H9 (cell line): ENCODE measurements around the gene PRKD2. TPM values are rescaled to one million over a fixed set of nuclear protein-coding genes. Genes with fewer than 3 reads are reported as not detected.

Experiments used
- DNase-seq: peaks from one replicate; pipeline ENCODE4 v3.0.0-alpha.2; 2017
- H2AFZ ChIP-seq: one replicate; pipeline ENCODE4 v1.6.1; 2013; ENCODE audit warnings: mild to moderate bottlenecking, low read length, control low read depth, moderate library complexity
- H2AK5ac ChIP-seq: 2 replicates; pipeline ENCODE4 v1.6.1; 2013; ENCODE audit warnings: low read length, control low read depth, mixed read lengths; ENCODE audit not compliant: insufficient read length
- H2BK120ac ChIP-seq: one replicate; pipeline ENCODE4 v1.6.1; 2013; ENCODE audit warnings: low read depth, mild to moderate bottlenecking, low read length, control low read depth, inconsistent platforms; ENCODE audit not compliant: poor library complexity, severe bottlenecking
- H2BK12ac ChIP-seq: 2 replicates; pipeline ENCODE4 v1.6.1; 2013; ENCODE audit warnings: low read length, control low read depth, mixed read lengths, low read depth; ENCODE audit not compliant: insufficient read length
- H2BK15ac ChIP-seq: 2 replicates; pipeline ENCODE4 v1.6.1; 2013; ENCODE audit warnings: low read depth, low read length, control low read depth
- H2BK20ac ChIP-seq: one replicate; pipeline ENCODE4 v1.6.1; 2013; ENCODE audit warnings: low read depth, mild to moderate bottlenecking, low read length, control low read depth, inconsistent platforms; ENCODE audit not compliant: poor library complexity, severe bottlenecking
- H2BK5ac ChIP-seq: 2 replicates; pipeline ENCODE4 v1.6.1; 2013; ENCODE audit warnings: low read length, control low read depth, mixed read lengths; ENCODE audit not compliant: insufficient read length
- H3K14ac ChIP-seq: 2 replicates; pipeline ENCODE4 v1.6.1; 2013; ENCODE audit warnings: low read length, control low read depth; ENCODE audit not compliant: insufficient read depth
- H3K18ac ChIP-seq: 2 replicates; pipeline ENCODE4 v1.6.1; 2013; ENCODE audit warnings: low read depth, mild to moderate bottlenecking, mixed read lengths, low read length, control low read depth; ENCODE audit not compliant: insufficient read length
- H3K23ac ChIP-seq: 2 replicates; pipeline ENCODE4 v1.6.1; 2013; ENCODE audit warnings: low read length, control low read depth, mixed read lengths, low read depth; ENCODE audit not compliant: insufficient read length
- H3K23me2 ChIP-seq: 2 replicates; pipeline ENCODE4 v1.6.1; 2013; ENCODE audit warnings: low read depth, mild to moderate bottlenecking, mixed read lengths, low read length, control low read depth; ENCODE audit not compliant: insufficient read length, poor library complexity, severe bottlenecking
- H3K27ac ChIP-seq: 2 replicates; pipeline ENCODE4 v1.5.1; 2013; ENCODE audit warnings: low read length, control low read depth, mixed read lengths, low read depth; ENCODE audit not compliant: insufficient read length
- H3K27me3 ChIP-seq: 2 replicates; pipeline ENCODE4 v1.6.1; 2013; ENCODE audit warnings: low read length, control low read depth, inconsistent platforms; ENCODE audit not compliant: insufficient read depth
- H3K4ac ChIP-seq: 2 replicates; pipeline ENCODE4 v1.6.1; 2013; ENCODE audit warnings: low read depth, mild to moderate bottlenecking, control low read depth, inconsistent platforms, low read length, moderate library complexity
- H3K4me1 ChIP-seq: 2 replicates; pipeline ENCODE4 v1.6.1; 2013; ENCODE audit warnings: low read length, control low read depth, inconsistent platforms; ENCODE audit not compliant: insufficient read depth
- H3K4me2 ChIP-seq: 2 replicates; pipeline ENCODE4 v1.6.1; 2013; ENCODE audit warnings: low read length, control low read depth, mixed read lengths; ENCODE audit not compliant: insufficient read length, insufficient read depth
- H3K56ac ChIP-seq: 2 replicates; pipeline ENCODE4 v1.6.1; 2013; ENCODE audit warnings: low read depth, mild to moderate bottlenecking, mixed read lengths, low read length, control low read depth; ENCODE audit not compliant: insufficient read length
- H3K79me1 ChIP-seq: 2 replicates; pipeline ENCODE4 v1.6.1; 2013; ENCODE audit warnings: low read depth, mild to moderate bottlenecking, moderate library complexity, low read length, control low read depth, inconsistent platforms; ENCODE audit not compliant: insufficient read depth, poor library complexity, severe bottlenecking
- H3K79me2 ChIP-seq: 2 replicates; pipeline ENCODE4 v1.6.1; 2013; ENCODE audit warnings: low read length, control low read depth, inconsistent platforms; ENCODE audit not compliant: insufficient read depth
- H3K9ac ChIP-seq: 2 replicates; pipeline ENCODE4 v1.6.1; 2013; ENCODE audit warnings: low read length, control low read depth, mixed read lengths; ENCODE audit not compliant: insufficient read length; ENCODE audit errors: extremely low read depth
- H3K9me3 ChIP-seq: one replicate; pipeline ENCODE4 v1.6.1; 2013; ENCODE audit warnings: low read depth, low read length, inconsistent platforms; ENCODE audit not compliant: control insufficient read depth
- H3T11ph ChIP-seq: one replicate; pipeline ENCODE4 v1.6.1; 2013; ENCODE audit warnings: mild to moderate bottlenecking, low read length, control low read depth, inconsistent platforms
- H4K20me1 ChIP-seq: one replicate; pipeline ENCODE4 v1.6.1; 2013; ENCODE audit not compliant: control insufficient read depth, insufficient read length, insufficient read depth
- H4K5ac ChIP-seq: 2 replicates; pipeline ENCODE4 v1.6.1; 2013; ENCODE audit warnings: low read depth, mild to moderate bottlenecking, mixed read lengths, low read length, control low read depth; ENCODE audit not compliant: insufficient read length
- H4K8ac ChIP-seq: replicated peaks from 2 replicates; pipeline ENCODE4 v1.6.1; 2013; ENCODE audit warnings: low read length, control low read depth, mixed read lengths, low read depth; ENCODE audit not compliant: insufficient read length
- H4K91ac ChIP-seq: 2 replicates; pipeline ENCODE4 v1.6.1; 2013; ENCODE audit warnings: low read depth, mild to moderate bottlenecking, moderate library complexity, mixed read lengths, low read length, control low read depth; ENCODE audit not compliant: insufficient read length
- H3K27ac Mint-ChIP-seq, 3 experiments: 2 replicates in 2 of 3; 3 replicates in 1 of 3; pipeline ENCODE4 v1.8.0; 2020 to 2021; ENCODE audit warnings: mixed read lengths in 3 of 3, mild to moderate bottlenecking in 1 of 3, moderate library complexity in 1 of 3
- H3K27me3 Mint-ChIP-seq: 2 replicates; pipeline ENCODE4 v1.8.0; 2021; ENCODE audit warnings: low read depth, mild to moderate bottlenecking, moderate library complexity, mixed read lengths
- H3K36me3 Mint-ChIP-seq, 3 experiments: 2 replicates in 2 of 3; 3 replicates in 1 of 3; pipeline ENCODE4 v1.8.0; 2020 to 2021; ENCODE audit warnings: low read depth in 3 of 3, mixed read lengths in 3 of 3; ENCODE audit not compliant: insufficient read depth in 1 of 3
- H3K4me1 Mint-ChIP-seq, 2 experiments: 2 replicates each; pipeline ENCODE4 v1.8.0; 2020; ENCODE audit warnings: mixed read lengths in 2 of 2
- H3K4me3 Mint-ChIP-seq, 2 experiments: 2 replicates in 1 of 2; 3 replicates in 1 of 2; pipeline ENCODE4 v1.8.0; 2020 to 2021; ENCODE audit warnings: mild to moderate bottlenecking in 2 of 2, mixed read lengths in 2 of 2, moderate library complexity in 1 of 2
- H3K9me3 Mint-ChIP-seq, 2 experiments: 2 replicates in 1 of 2; 3 replicates in 1 of 2; pipeline ENCODE4 v1.8.0; 2020; ENCODE audit warnings: mild to moderate bottlenecking in 2 of 2, mixed read lengths in 2 of 2, moderate library complexity in 1 of 2
- CTCF ChIP-seq: fragments of 200-600 bp; sonication (generic); conservative IDR thresholded peaks from 3 replicates; pipeline ENCODE4 v1.8.0; 2021; ENCODE audit warnings: antibody characterized with exemption, mild to moderate bottlenecking
- WGBS: extraction: QIAGEN DNeasy Blood & Tissue Kit; methylation state at CpG from one replicate; pipeline ENCODE4 v1.1.7; 2013; ENCODE audit warnings: missing lambda C conversion rate, low lambda C conversion rate, mixed read lengths; ENCODE audit not compliant: insufficient read length; ENCODE audit errors: extremely low coverage; 5-methylcytosine and 5-hydroxymethylcytosine counted together
- total RNA-seq: library from RNA; stranded (reverse); gene quantifications from 2 replicates; pipeline ENCODE4 v1.2.1, GENCODE V29; 2021

Gene PRKD2
- total RNA-seq, 1 experiment from 2014 or later, result 60.7 TPM

- no peak within 1 kb of the TSS for H2BK120ac ChIP-seq
- H3K23ac ChIP-seq, result no peak within 1 kb of the TSS
- H3K9ac ChIP-seq, result no peak within 1 kb of the TSS
- no peak within 1 kb of the TSS for H3K14ac ChIP-seq
- Mint-ChIP-seq H3K9me3 (no peaks in the 10 kb centered on the region; a peak in 1 of 5 replicates), H3K4me1 (peaks cover 19 to 22% of the 10 kb centered on the region in 2 experiments), H3K4me3 (peak within 1 kb of the TSS; percentile 48 to 83), H3K27ac (peak within 1 kb of the TSS in 2 of 3 experiments; percentile 72 to 89; a peak in 4 of 7 replicates), H3K27me3 (peaks cover 45% of the 10 kb centered on the region), H3K36me3 (no peaks in the 10 kb centered on the region)
- no peak within 1 kb of the TSS for H2BK5ac ChIP-seq
- no peaks in the 10 kb centered on the region; the same call in 1 of the 2 replicates for H3K27me3 ChIP-seq
- no peaks in the 10 kb centered on the region for H4K20me1 ChIP-seq
- no peak within 1 kb of the TSS for H2BK20ac ChIP-seq
- no peak within 1 kb of the TSS for H4K5ac ChIP-seq
- H3K27ac ChIP-seq, result no peak within 1 kb of the TSS
- no peak within 1 kb of the TSS for H2BK15ac ChIP-seq
- no peak within 1 kb of the TSS for H3T11ph ChIP-seq
- no peak for TF ChIP-seq CTCF
- no peak within 1 kb of the TSS for H4K8ac ChIP-seq
- WGBS, result no CpG with 5 or more reads among the region's 61 CpGs
- no peaks in the 10 kb centered on the region for H3K4me1 ChIP-seq
- no peak within 1 kb of the TSS for H3K18ac ChIP-seq
- peaks cover 15% of the 10 kb centered on the region for H3K23me2 ChIP-seq
- no peak within 1 kb of the TSS for H2AFZ ChIP-seq
- no peaks in the 10 kb centered on the region for H3K79me2 ChIP-seq
- no peak within 1 kb of the TSS for H2AK5ac ChIP-seq
- H2BK12ac ChIP-seq, result no peak within 1 kb of the TSS
- H3K4ac ChIP-seq, result no peak within 1 kb of the TSS
- DNase-seq, result peak; percentile 100
- no peak within 1 kb of the TSS for H3K56ac ChIP-seq
- no peaks in the 10 kb centered on the region for H3K9me3 ChIP-seq
- peak within 1 kb of the TSS; percentile 93 for H3K4me2 ChIP-seq
- no peak within 1 kb of the TSS for H4K91ac ChIP-seq
- no peaks in the 10 kb centered on the region for H3K79me1 ChIP-seq
Observed at GRCh38 chr19:46661020-46661731, 55.7 kb downstream of the PRKD2 start, which contains the start of gene DACT3. Gene DACT3 (minus strand): TSS chr19:46661182. CDS start chr19:46661064, 118 bp downstream.
